HepG2 (cell line): ENCODE results near the gene SPRED2. TPM values are rescaled to one million over a fixed set of nuclear protein-coding genes. Genes with fewer than 3 reads are reported as not detected.

Experiments
- CBX5 ChIP-seq: sonication (generic); formaldehyde crosslinking; IDR thresholded peaks from 2 replicates; pipeline ENCODE4 v1.4.0; 2020; ENCODE audit warnings: missing genetic modification reagents, borderline replicate concordance
- FOXJ3 ChIP-seq: sonication (generic); formaldehyde crosslinking; IDR thresholded peaks from 2 replicates; pipeline ENCODE4 v1.4.0; 2020; ENCODE audit warnings: missing genetic modification reagents, mild to moderate bottlenecking, borderline replicate concordance
- MAFK ChIP-seq, 2 experiments: IDR thresholded peaks in 1 of 2; conservative IDR thresholded peaks in 1 of 2; 2 replicates each; pipeline ENCODE4 v1.6.1; 2011; ENCODE audit warnings: improper control_type of control experiment in 2 of 2, low read length in 2 of 2
- NR1H2 ChIP-seq: sonication (generic); formaldehyde crosslinking; IDR thresholded peaks from 2 replicates; pipeline ENCODE4 v1.8.1; 2022; ENCODE audit warnings: low read depth, missing genetic modification reagents, borderline replicate concordance
- PCBP1 ChIP-seq: fragments of 200-400 bp; formaldehyde crosslinking; IDR thresholded peaks from 2 replicates; pipeline ENCODE4 v1.6.1; 2017; ENCODE audit warnings: mild to moderate bottlenecking, low read depth, low read length, borderline replicate concordance
- SNAPC2 ChIP-seq: sonication (generic); formaldehyde crosslinking; IDR thresholded peaks from 2 replicates; pipeline ENCODE4 v1.8.1; 2022; ENCODE audit warnings: mild to moderate bottlenecking, missing genetic modification reagents
- SRY ChIP-seq: sonication (generic); formaldehyde crosslinking; IDR thresholded peaks from 2 replicates; pipeline ENCODE4 v1.8.0; 2022; ENCODE audit warnings: mild to moderate bottlenecking, missing genetic modification reagents
- ZBTB7B ChIP-seq: sonication (generic); formaldehyde crosslinking; IDR thresholded peaks from 2 replicates; pipeline ENCODE4 v1.4.0; 2020; ENCODE audit warnings: missing genetic modification reagents
- ZNF101 ChIP-seq: sonication (generic); formaldehyde crosslinking; IDR thresholded peaks from 2 replicates; pipeline ENCODE4 v1.4.0; 2020; ENCODE audit warnings: mild to moderate bottlenecking, low read depth, missing genetic modification reagents, borderline replicate concordance
- ZNF17 ChIP-seq: sonication (generic); formaldehyde crosslinking; IDR thresholded peaks from 2 replicates; pipeline ENCODE4 v1.5.0; 2020; ENCODE audit warnings: mild to moderate bottlenecking, missing genetic modification reagents
- ZNF256 ChIP-seq: sonication (generic); formaldehyde crosslinking; conservative IDR thresholded peaks from 2 replicates; pipeline ENCODE4 v1.4.0; 2020; ENCODE audit warnings: missing genetic modification reagents
- ZNF441 ChIP-seq: sonication (generic); formaldehyde crosslinking; IDR thresholded peaks from 2 replicates; pipeline ENCODE4 v1.7.0; 2021; ENCODE audit warnings: missing genetic modification reagents, borderline replicate concordance
- ZNF660 ChIP-seq: sonication (generic); formaldehyde crosslinking; IDR thresholded peaks from 2 replicates; pipeline ENCODE4 v1.5.1; 2020; ENCODE audit warnings: mild to moderate bottlenecking, low read depth, missing genetic modification reagents, borderline replicate concordance
- ZNF776 ChIP-seq: sonication (generic); formaldehyde crosslinking; IDR thresholded peaks from 2 replicates; pipeline ENCODE4 v1.4.0; 2020; ENCODE audit warnings: mild to moderate bottlenecking, missing genetic modification reagents
- polyA plus RNA-seq, 8 experiments: library from polyadenylated mRNA; depleted of rRNA in 3 of 8; stranded (reverse) in 7 of 8; unstranded in 1 of 8; fragments of >200 nt; fragmentation: Illumina TruSeq in 4 of 8; extraction: Trizol in 4 of 8; gene quantifications; 2 replicates each; pipeline versions ENCODE4 v1.2.1 to v1.2.3, GENCODE V29; 2011 to 2016; ENCODE audit warnings: low read depth in 4 of 8, missing spikeins in 1 of 8, mixed read lengths in 1 of 8; ENCODE audit not compliant: insufficient read depth in 1 of 8
- total RNA-seq, 5 experiments: library from RNA; depleted of rRNA; stranded (reverse); fragments of >200 nt; fragmentation: Illumina TruSeq; extraction: Trizol; gene quantifications; 2 replicates each; pipeline ENCODE4 v1.2.3, GENCODE V29; 2016; ENCODE audit warnings: low read depth in 1 of 5
- TF ChIP-seq, protein P1 (sequence below), 2 experiments: sonication (generic) in 1 of 2; formaldehyde crosslinking in 1 of 2; IDR thresholded peaks; 2 replicates each; pipeline versions ENCODE4 v1.6.1 to v1.9.0; 2014 to 2022; ENCODE audit warnings: antibody characterized with exemption in 1 of 2, borderline replicate concordance in 1 of 2, inconsistent platforms in 1 of 2, low read depth in 1 of 2, missing genetic modification reagents in 1 of 2
- TF ChIP-seq, protein P2 (sequence below): sonication (generic); formaldehyde crosslinking; IDR thresholded peaks from 2 replicates; pipeline ENCODE4 v1.4.0; 2020; ENCODE audit warnings: mild to moderate bottlenecking, missing genetic modification reagents
- TF ChIP-seq, protein P3 (sequence below): IDR thresholded peaks from 2 replicates; pipeline ENCODE4 v1.6.1; 2012; ENCODE audit warnings: low read length, improper control_type of control experiment

SPRED2 gene
- total and polyA plus RNA-seq, 2 of the 13 experiments (the other 11 are each of a cell fraction or from before 2014, with no cell fraction given) = 13.0 to 37.0 TPM

DNA sequence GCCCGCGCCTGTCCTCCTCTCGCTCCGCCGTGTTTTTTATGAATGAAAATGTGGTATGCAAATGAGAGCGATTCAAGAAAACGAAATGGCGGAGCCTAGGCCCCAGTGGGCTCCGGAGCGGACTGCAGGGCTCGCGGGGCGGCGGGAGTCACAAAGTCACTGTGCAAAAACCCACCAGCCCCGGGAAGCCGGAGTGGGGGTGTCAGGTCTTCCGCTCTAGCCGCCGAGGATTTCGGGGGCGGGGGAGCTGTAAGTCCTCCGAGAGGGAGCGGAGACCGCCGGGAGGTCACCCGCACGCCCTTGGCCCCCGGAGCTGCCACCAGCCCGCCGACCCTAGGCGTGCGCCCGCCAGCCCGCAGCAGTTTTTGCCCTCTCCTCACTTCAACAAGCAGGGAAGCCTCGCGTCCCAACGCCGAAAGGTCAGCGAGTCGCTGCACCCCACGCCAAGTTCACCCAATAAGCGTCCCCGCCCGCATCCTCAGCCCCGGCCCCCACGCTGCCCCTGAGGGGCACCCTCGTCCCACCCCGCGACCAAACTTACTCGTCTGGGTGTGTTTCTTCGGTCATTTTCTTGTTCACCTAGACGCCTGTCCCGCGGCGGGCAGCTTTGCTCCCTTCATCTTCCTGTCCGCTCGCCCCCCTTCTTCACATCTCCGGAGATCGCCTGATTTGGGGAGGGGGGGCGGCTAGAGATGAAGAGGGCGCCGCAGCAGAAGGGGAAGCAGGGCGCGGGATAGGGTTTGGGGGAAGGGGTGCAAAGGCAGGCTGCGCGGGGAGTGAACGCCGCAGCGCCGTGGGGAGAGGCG, 775 bp downstream of the SPRED2 start (continued):
- TF ChIP-seq, protein P1, sequence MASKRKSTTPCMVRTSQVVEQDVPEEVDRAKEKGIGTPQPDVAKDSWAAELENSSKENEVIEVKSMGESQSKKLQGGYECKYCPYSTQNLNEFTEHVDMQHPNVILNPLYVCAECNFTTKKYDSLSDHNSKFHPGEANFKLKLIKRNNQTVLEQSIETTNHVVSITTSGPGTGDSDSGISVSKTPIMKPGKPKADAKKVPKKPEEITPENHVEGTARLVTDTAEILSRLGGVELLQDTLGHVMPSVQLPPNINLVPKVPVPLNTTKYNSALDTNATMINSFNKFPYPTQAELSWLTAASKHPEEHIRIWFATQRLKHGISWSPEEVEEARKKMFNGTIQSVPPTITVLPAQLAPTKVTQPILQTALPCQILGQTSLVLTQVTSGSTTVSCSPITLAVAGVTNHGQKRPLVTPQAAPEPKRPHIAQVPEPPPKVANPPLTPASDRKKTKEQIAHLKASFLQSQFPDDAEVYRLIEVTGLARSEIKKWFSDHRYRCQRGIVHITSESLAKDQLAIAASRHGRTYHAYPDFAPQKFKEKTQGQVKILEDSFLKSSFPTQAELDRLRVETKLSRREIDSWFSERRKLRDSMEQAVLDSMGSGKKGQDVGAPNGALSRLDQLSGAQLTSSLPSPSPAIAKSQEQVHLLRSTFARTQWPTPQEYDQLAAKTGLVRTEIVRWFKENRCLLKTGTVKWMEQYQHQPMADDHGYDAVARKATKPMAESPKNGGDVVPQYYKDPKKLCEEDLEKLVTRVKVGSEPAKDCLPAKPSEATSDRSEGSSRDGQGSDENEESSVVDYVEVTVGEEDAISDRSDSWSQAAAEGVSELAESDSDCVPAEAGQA (IDR thresholded peaks at IDR 0.05; ENCODE audit: low read depth) = no peak
- TF ChIP-seq, protein P1 (CRISPR knock-in tag; IDR thresholded peaks at IDR 0.05; ENCODE audit: borderline replicate concordance) = no peak
- TF ChIP-seq ZBTB7B (CRISPR knock-in tag) (peak; percentile 55; the same call in 1 of the 2 replicates), SNAPC2 (CRISPR knock-in tag) (no peak), ZNF256 (no peak), MAFK (conservative IDR thresholded peaks at IDR 0.05 in 1 of 2, IDR thresholded peaks at IDR 0.05 in 1 of 2; ENCODE audit: low read length in 2 of 2) (no peak), ZNF101 (CRISPR knock-in tag) (no peak), SRY (CRISPR knock-in tag) (no peak), ZNF660 (CRISPR knock-in tag) (no peak), ZNF17 (CRISPR knock-in tag) (no peak), ZNF776 (CRISPR knock-in tag) (0 out of 2 replicates have a peak, but pooled peaks have one; percentile 29), FOXJ3 (CRISPR knock-in tag) (no peak), ZNF441 (CRISPR knock-in tag) (peak; percentile 42; the same call in 1 of the 2 replicates), CBX5 (no peak), PCBP1 (no peak; the same call in 1 of the 2 replicates), NR1H2 (CRISPR knock-in tag) (no peak; the same call in 1 of the 2 replicates)
- TF ChIP-seq, protein P2, sequence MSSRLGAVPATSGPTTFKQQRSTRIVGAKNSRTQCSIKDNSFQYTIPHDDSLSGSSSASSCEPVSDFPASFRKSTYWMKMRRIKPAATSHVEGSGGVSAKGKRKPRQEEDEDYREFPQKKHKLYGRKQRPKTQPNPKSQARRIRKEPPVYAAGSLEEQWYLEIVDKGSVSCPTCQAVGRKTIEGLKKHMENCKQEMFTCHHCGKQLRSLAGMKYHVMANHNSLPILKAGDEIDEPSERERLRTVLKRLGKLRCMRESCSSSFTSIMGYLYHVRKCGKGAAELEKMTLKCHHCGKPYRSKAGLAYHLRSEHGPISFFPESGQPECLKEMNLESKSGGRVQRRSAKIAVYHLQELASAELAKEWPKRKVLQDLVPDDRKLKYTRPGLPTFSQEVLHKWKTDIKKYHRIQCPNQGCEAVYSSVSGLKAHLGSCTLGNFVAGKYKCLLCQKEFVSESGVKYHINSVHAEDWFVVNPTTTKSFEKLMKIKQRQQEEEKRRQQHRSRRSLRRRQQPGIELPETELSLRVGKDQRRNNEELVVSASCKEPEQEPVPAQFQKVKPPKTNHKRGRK (CRISPR knock-in tag) = no peak
- TF ChIP-seq, protein P3, sequence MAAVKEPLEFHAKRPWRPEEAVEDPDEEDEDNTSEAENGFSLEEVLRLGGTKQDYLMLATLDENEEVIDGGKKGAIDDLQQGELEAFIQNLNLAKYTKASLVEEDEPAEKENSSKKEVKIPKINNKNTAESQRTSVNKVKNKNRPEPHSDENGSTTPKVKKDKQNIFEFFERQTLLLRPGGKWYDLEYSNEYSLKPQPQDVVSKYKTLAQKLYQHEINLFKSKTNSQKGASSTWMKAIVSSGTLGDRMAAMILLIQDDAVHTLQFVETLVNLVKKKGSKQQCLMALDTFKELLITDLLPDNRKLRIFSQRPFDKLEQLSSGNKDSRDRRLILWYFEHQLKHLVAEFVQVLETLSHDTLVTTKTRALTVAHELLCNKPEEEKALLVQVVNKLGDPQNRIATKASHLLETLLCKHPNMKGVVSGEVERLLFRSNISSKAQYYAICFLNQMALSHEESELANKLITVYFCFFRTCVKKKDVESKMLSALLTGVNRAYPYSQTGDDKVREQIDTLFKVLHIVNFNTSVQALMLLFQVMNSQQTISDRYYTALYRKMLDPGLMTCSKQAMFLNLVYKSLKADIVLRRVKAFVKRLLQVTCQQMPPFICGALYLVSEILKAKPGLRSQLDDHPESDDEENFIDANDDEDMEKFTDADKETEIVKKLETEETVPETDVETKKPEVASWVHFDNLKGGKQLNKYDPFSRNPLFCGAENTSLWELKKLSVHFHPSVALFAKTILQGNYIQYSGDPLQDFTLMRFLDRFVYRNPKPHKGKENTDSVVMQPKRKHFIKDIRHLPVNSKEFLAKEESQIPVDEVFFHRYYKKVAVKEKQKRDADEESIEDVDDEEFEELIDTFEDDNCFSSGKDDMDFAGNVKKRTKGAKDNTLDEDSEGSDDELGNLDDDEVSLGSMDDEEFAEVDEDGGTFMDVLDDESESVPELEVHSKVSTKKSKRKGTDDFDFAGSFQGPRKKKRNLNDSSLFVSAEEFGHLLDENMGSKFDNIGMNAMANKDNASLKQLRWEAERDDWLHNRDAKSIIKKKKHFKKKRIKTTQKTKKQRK = no peak
